Caco-2 (cell line): Measurements from ENCODE around the gene MBD1. TPM values are rescaled to one million over a fixed set of nuclear protein-coding genes. Genes with fewer than 3 reads are reported as not detected.

ENCODE experiments used
- BruUV-seq: library from RNA; stranded (reverse); fragments of 400-500 nt; replicated peaks from 2 replicates; lab custom pipeline; 2021; lab: Mats Ljungman, UMichigan
- CTCF ChIA-PET: fragments of 300-600 bp; sonication (Branson Sonifier 250); formaldehyde crosslinking; loops from one replicate; lab custom pipeline; 2022; ENCODE audit warnings: antibody characterized with exemption; lab: Charles Lee
- POLR2A ChIA-PET: fragments of 300-600 bp; sonication (Branson Sonifier 250); formaldehyde crosslinking; loops from one replicate; lab custom pipeline; 2022; ENCODE audit warnings: antibody characterized with exemption; lab: Charles Lee
- DNase-seq, 2 experiments: peaks; one replicate each; pipeline versions ENCODE4 v3.0.0 to v3.0.0-alpha.2; 2020 to 2022
- H3K27me3 ChIP-seq: replicated peaks from 2 replicates; pipeline ENCODE4 v1.6.0; 2011; ENCODE audit warnings: low read length; ENCODE audit not compliant: control insufficient read depth, insufficient read depth
- H3K36me3 ChIP-seq: 2 replicates; pipeline ENCODE4 v1.5.1; 2011; ENCODE audit warnings: low read length; ENCODE audit not compliant: control insufficient read depth, insufficient read depth
- H3K4me1 ChIP-seq: fragments of 250-450 bp; sonication (Bioruptor Pico); 2 replicates; pipeline ENCODE4 v1.5.1; 2020; ENCODE audit warnings: mild to moderate bottlenecking
- H3K4me3 ChIP-seq: 2 replicates; pipeline ENCODE4 v1.5.1; 2011; ENCODE audit warnings: low read depth, mild to moderate bottlenecking, control low read depth, low read length
- H3K9me3 ChIP-seq: fragments of 250-450 bp; sonication (Bioruptor Pico); 2 replicates; pipeline ENCODE4 v1.5.1; 2020; ENCODE audit warnings: mild to moderate bottlenecking, moderate library complexity
- H3K27ac Mint-ChIP-seq: one replicate; pipeline ENCODE4 v1.8.0; 2022; ENCODE audit warnings: mixed read lengths; ENCODE audit not compliant: unreplicated experiment
- H3K27me3 Mint-ChIP-seq: one replicate; pipeline ENCODE4 v1.8.0; 2022; ENCODE audit warnings: mixed read lengths; ENCODE audit not compliant: insufficient read depth, unreplicated experiment
- H3K36me3 Mint-ChIP-seq: one replicate; pipeline ENCODE4 v1.8.0; 2022; ENCODE audit warnings: mild to moderate bottlenecking, mixed read lengths; ENCODE audit not compliant: insufficient read depth, unreplicated experiment
- H3K4me1 Mint-ChIP-seq: one replicate; pipeline ENCODE4 v1.8.0; 2022; ENCODE audit warnings: low read depth, mixed read lengths; ENCODE audit not compliant: unreplicated experiment
- H3K4me3 Mint-ChIP-seq: one replicate; pipeline ENCODE4 v1.8.0; 2022; ENCODE audit warnings: mild to moderate bottlenecking, moderate library complexity, mixed read lengths; ENCODE audit not compliant: unreplicated experiment
- H3K9me3 Mint-ChIP-seq: one replicate; pipeline ENCODE4 v1.8.0; 2022; ENCODE audit warnings: mixed read lengths; ENCODE audit not compliant: unreplicated experiment
- CTCF ChIP-seq, 2 experiments: fragments of 200-600 bp in 1 of 2; IDR thresholded peaks; 1 replicate in 1 of 2; 2 replicates in 1 of 2; pipeline versions ENCODE4 v1.5.1 to v1.8.0; 2011 to 2022; ENCODE audit warnings: antibody characterized with exemption in 1 of 2, control low read depth in 1 of 2, inconsistent platforms in 1 of 2, low read depth in 1 of 2, low read length in 1 of 2, mild to moderate bottlenecking in 1 of 2, moderate library complexity in 1 of 2; ENCODE audit not compliant: insufficient read depth in 1 of 2, severe bottlenecking in 1 of 2, unreplicated experiment in 1 of 2
- intact Hi-C: fragments of 100-400 bp; cut with micrococcal nuclease; formaldehyde crosslinking; loops from one replicate; pipeline ENCODE4 v1.10.0; 2022; ENCODE audit not compliant: unreplicated experiment
- total RNA-seq: library from RNA; stranded (reverse); gene quantifications from 2 replicates; pipeline ENCODE4 v1.2.3, GENCODE V29; 2022

The MBD1 gene
- total RNA-seq, 1 experiment from 2014 or later: 34.7 TPM

- no peaks in the 10 kb centered on the region for H3K27me3 ChIP-seq
- POLR2A ChIA-PET: no interaction called here
- H3K36me3 Mint-ChIP-seq: no peaks in the 10 kb centered on the region
- intact Hi-C loops: no loop called here
- no peak overlapping the region for H3K27ac Mint-ChIP-seq
- no peaks in the 10 kb centered on the region for H3K9me3 Mint-ChIP-seq
- no peaks in the 10 kb centered on the region for H3K9me3 ChIP-seq
- H3K4me1 ChIP-seq: no peaks in the 10 kb centered on the region
- peaks cover 12% of the 10 kb centered on the region for H3K27me3 Mint-ChIP-seq
- H3K4me3 Mint-ChIP-seq: no peak overlapping the region
- no peaks in the 10 kb centered on the region for H3K36me3 ChIP-seq
- CTCF ChIA-PET: no interaction called here
- H3K4me1 Mint-ChIP-seq: no peaks in the 10 kb centered on the region
- no peak for DNase-seq
- no TSS peak for BruUV-seq
- no peak overlapping the region for H3K4me3 ChIP-seq
- no peak for TF ChIP-seq CTCF (IDR thresholded peaks at IDR 0.05; ENCODE audit: insufficient read depth in 1 of 2, low read depth in 1 of 2, low read length in 1 of 2, severe bottlenecking in 1 of 2, unreplicated experiment in 1 of 2)
Observed at GRCh38 chr18:50320719-50321118, 39.4 kb upstream of the MBD1 start.

- H3K36me3 Mint-ChIP-seq: no peaks in the 10 kb centered on the region
- H3K4me1 Mint-ChIP-seq: no peaks in the 10 kb centered on the region
- POLR2A ChIA-PET: no interaction called here
- Histone ChIP-seq H3K27me3 (no peaks in the 10 kb centered on the region), H3K36me3 (no peaks in the 10 kb centered on the region), H3K4me1 (no peaks in the 10 kb centered on the region), H3K4me3 (no peak overlapping the region), H3K9me3 (no peaks in the 10 kb centered on the region)
- H3K9me3 Mint-ChIP-seq: no peaks in the 10 kb centered on the region
- intact Hi-C loops: no loop called here
- CTCF ChIA-PET: no interaction called here
- no peak overlapping the region for H3K27ac Mint-ChIP-seq
- DNase-seq: no peak
- no peak for TF ChIP-seq CTCF (IDR thresholded peaks at IDR 0.05; ENCODE audit: insufficient read depth in 1 of 2, low read depth in 1 of 2, low read length in 1 of 2, severe bottlenecking in 1 of 2, unreplicated experiment in 1 of 2)
- no TSS peak for BruUV-seq
- no peak overlapping the region for H3K4me3 Mint-ChIP-seq
- peaks cover 4% of the 10 kb centered on the region for H3K27me3 Mint-ChIP-seq
Observed at GRCh38 chr18:50315100-50315871, 34.0 kb upstream of the MBD1 start.

- no peak overlapping the region for H3K4me3 Mint-ChIP-seq
- peaks cover 4% of the 10 kb centered on the region for H3K27me3 Mint-ChIP-seq
- no peaks in the 10 kb centered on the region for H3K4me1 Mint-ChIP-seq
- no peak for DNase-seq
- no peak for TF ChIP-seq CTCF (IDR thresholded peaks at IDR 0.05; ENCODE audit: insufficient read depth in 1 of 2, low read depth in 1 of 2, low read length in 1 of 2, severe bottlenecking in 1 of 2, unreplicated experiment in 1 of 2)
- Histone ChIP-seq H3K9me3 (no peaks in the 10 kb centered on the region), H3K27me3 (no peaks in the 10 kb centered on the region), H3K4me1 (no peaks in the 10 kb centered on the region), H3K36me3 (no peaks in the 10 kb centered on the region), H3K4me3 (no peak overlapping the region)
- H3K27ac Mint-ChIP-seq: no peak overlapping the region
- ChIA-PET POLR2A (no interaction called here), CTCF (no interaction called here)
- BruUV-seq: no TSS peak
- H3K9me3 Mint-ChIP-seq: no peaks in the 10 kb centered on the region
- intact Hi-C loops: no loop called here
- no peaks in the 10 kb centered on the region for H3K36me3 Mint-ChIP-seq
Observed at GRCh38 chr18:50313873-50314460, 32.6 kb upstream of the MBD1 start.
